ENCODE measurements around the gene ATP13A4. TPM values are rescaled to one million over a fixed set of nuclear protein-coding genes. Genes with fewer than 3 reads are reported as not detected.

The ATP13A4 gene
- total RNA-seq, 2 donors from 2014 or later = 7.9 to 14.3 TPM

DNA sequence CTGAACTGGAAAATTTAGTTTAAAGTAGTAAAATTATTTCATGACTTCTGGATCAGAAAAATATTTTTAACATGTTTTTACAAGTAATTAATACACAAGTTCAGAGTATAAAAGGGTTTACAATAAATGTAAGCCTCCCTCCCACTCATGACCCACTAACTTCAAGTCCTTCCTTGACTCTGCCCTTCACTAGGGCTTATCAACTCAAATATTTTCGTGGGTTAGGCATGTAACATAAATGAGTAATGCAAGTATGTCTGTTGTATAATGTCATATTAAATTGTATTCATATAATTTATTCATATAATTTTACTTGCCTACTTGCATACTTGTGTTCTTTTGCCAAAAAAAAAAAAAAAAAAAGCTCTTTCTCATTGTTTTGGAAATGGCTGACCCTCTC, 34.9 kb upstream of the ATP13A4 start:
- Histone ChIP-seq H3K4me3 (no peak overlapping the region), H3K27me3 (no peaks in the 10 kb centered on the region), H3K36me3 (replicated peaks in 1 of 2; ENCODE audit: insufficient read depth in 1 of 2, low read depth in 2 of 2) (no peaks in the 10 kb centered on the region), H3K4me1 (peaks cover 12% of the 10 kb centered on the region), H3K9me3 (no peaks in the 10 kb centered on the region), H3K27ac (no peak overlapping the region)
- WGBS, 2 donors = 19 to 31% methylated on average over 1 of the region's 1 CpG
- DNase-seq (no peak), ATAC-seq (no peak)
- intact Hi-C loops (cut with DNase I) = no loop called here
- TF ChIP-seq CTCF (IDR thresholded peaks at IDR 0.05) (no peak), POLR2A (IDR thresholded peaks at IDR 0.05) (no peak)

DNA sequence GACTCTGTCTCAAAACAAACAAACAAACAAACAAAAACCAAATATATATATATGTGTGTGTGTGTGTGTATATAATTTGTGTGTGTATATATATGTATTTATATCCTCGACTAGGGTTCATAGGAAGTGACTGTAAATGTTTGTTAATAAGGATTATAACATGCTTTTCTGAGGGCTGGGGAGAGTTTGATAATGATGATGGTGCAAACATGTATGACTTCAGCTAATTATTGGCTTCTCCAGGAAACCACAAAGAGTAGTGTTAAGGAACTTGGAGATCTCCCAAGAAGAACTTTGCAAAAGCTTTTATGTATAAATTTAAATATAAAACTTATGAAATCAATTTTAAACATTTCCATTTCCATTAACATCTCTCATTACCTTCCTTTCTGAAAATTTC, 34.4 kb upstream of the ATP13A4 start:
- H3K27ac ChIP-seq = no peak overlapping the region
- TF ChIP-seq POLR2A (IDR thresholded peaks at IDR 0.05) = no peak
- TF ChIP-seq CTCF (IDR thresholded peaks at IDR 0.05) = no peak
- ATAC-seq = no peak
- no peaks in the 10 kb centered on the region for H3K36me3 ChIP-seq (replicated peaks in 1 of 2; ENCODE audit: insufficient read depth in 1 of 2, low read depth in 2 of 2)
- H3K9me3 ChIP-seq = no peaks in the 10 kb centered on the region
- intact Hi-C loops (cut with DNase I) = no loop called here
- H3K4me3 ChIP-seq = no peak overlapping the region
- 33 to 48% methylated on average over 1 of the region's 1 CpG for WGBS, 2 donors
- H3K4me1 ChIP-seq = peaks cover 7% of the 10 kb centered on the region
- no peak for DNase-seq
- H3K27me3 ChIP-seq = no peaks in the 10 kb centered on the region

GRCh38 chr3:193586526-193586925, 31.8 kb upstream of the ATP13A4 start:
- Histone ChIP-seq H3K4me3 (no peak overlapping the region), H3K27me3 (no peaks in the 10 kb centered on the region), H3K9me3 (no peaks in the 10 kb centered on the region), H3K36me3 (replicated peaks in 1 of 2; ENCODE audit: insufficient read depth in 1 of 2, low read depth in 2 of 2) (no peaks in the 10 kb centered on the region), H3K27ac (no peak overlapping the region), H3K4me1 (no peaks in the 10 kb centered on the region)
- ATAC-seq = no peak
- no peak for TF ChIP-seq CTCF (IDR thresholded peaks at IDR 0.05)
- TF ChIP-seq POLR2A (IDR thresholded peaks at IDR 0.05) = no peak
- intact Hi-C loops (cut with DNase I) = no loop called here
- DNase-seq = no peak

GRCh38 chr3:193585530-193585929, 30.8 kb upstream of the ATP13A4 start:
- DNase-seq (no peak), ATAC-seq (no peak)
- H3K4me1 ChIP-seq = no peaks in the 10 kb centered on the region
- 77 to 80% methylated on average over 9 of the region's 9 CpGs for WGBS, 2 donors
- no peaks in the 10 kb centered on the region for H3K36me3 ChIP-seq (replicated peaks in 1 of 2; ENCODE audit: insufficient read depth in 1 of 2, low read depth in 2 of 2)
- H3K27me3 ChIP-seq = no peaks in the 10 kb centered on the region
- no peak overlapping the region for H3K4me3 ChIP-seq
- TF ChIP-seq CTCF (IDR thresholded peaks at IDR 0.05) (no peak), POLR2A (IDR thresholded peaks at IDR 0.05) (no peak)
- no peak overlapping the region for H3K27ac ChIP-seq
- no peaks in the 10 kb centered on the region for H3K9me3 ChIP-seq
- intact Hi-C loops (cut with DNase I) = no loop called here

DNA sequence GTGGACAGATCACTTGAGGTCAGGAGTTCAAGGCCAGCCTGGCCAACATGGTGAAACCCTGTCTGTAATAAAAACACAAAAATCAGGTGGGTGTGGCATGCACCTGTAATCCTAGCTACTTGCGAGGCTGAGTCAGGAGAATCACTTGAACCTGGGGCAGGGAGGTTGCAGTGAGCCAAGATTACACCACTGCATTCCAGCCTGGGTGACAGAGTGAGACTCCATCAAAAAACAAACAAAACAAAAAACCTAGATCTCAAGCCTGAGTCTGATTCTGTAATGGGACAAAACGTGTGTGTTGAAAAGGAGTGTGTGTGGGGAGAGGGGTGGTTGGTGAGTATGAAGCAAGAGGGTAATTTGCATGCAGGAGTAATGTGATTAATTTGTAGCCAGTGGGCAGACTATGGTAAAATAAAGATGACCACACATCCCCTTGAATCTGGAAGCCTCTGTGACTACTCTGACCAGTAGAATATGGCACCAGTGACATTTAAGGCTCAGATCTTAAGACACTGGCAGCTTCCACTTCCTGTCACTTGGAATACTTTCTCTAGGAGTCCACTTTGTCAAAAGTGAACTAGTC, 19.9 kb upstream of the ATP13A4 start:
- no peaks in the 10 kb centered on the region for H3K4me1 ChIP-seq
- TF ChIP-seq CTCF (IDR thresholded peaks at IDR 0.05) (no peak), POLR2A (IDR thresholded peaks at IDR 0.05) (no peak)
- intact Hi-C loops (cut with DNase I) = loop anchor here (5.0 to 10.0 kb wide), 2 partner anchors 112 to 760 kb away; no protein-coding TSS in a partner anchor
- no peak for DNase-seq
- no peak for ATAC-seq
- no peak overlapping the region for H3K4me3 ChIP-seq
- H3K27me3 ChIP-seq = no peaks in the 10 kb centered on the region
- no peak overlapping the region for H3K27ac ChIP-seq
- WGBS, 2 donors = 32 to 36% methylated on average over 2 of the region's 2 CpGs
- no peaks in the 10 kb centered on the region for H3K36me3 ChIP-seq (replicated peaks in 1 of 2; ENCODE audit: insufficient read depth in 1 of 2, low read depth in 2 of 2)
- no peaks in the 10 kb centered on the region for H3K9me3 ChIP-seq
